ENCODE results near the gene KPRP.

Gene KPRP

GRCh38 chr1:152776361-152776760 lies 18.5 kb downstream of the KPRP start:
- no peak for DNase-seq

GRCh38 chr1:152777510-152778137 lies 19.8 kb downstream of the KPRP start:
- no peak for DNase-seq

DNA sequence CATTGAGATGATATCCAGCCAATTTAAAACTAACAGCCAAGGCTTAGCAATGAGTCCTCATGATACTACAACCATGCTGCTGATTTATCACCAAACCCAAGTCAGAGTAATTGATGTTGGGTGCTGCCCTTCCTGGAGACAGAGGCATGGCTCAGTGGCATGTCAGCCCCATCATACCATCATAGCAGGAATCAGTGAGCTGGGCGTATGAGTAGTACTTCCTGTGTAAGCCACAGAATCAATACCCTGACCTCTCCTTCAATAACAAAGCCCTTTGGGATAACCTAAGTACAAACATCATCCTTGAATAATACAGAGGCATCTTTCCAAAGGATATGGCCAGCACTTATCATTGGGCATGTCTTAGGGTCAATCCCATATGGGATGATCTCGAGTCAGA lies 25.3 kb downstream of the KPRP start:
- no peak for DNase-seq

GRCh38 chr1:152786077-152786476 lies 28.3 kb downstream of the KPRP start, which contains the start of gene LCE1E:
Gene LCE1E, plus strand, starts transcription at chr1:152786257. Its CDS starts 1,043 bp downstream, at chr1:152787300.
- DNase-seq = no peak

- no peak for DNase-seq
These were observed 37.9 kb downstream of the KPRP start for GRCh38 chr1:152795686-152796085.

DNA sequence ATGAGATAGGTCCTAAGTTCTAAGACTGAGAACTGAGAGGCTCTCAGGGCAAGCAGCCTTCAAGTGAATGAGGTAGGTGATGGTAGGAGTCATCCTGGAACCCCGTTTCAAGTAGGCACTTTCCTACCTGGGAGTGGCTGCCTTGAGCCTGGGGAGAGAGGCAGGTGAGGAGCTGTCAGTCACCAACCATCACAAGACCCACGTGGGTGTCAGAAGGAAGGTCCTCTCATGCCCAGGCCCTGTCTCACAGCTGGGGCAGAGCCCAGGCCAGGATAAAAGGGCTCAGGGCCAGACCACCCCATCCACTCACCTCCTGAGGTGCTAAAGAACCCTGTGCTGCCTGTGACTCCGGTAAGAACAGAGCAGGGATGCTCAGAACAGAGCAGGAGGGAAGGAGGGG lies 38.6 kb downstream of the KPRP start, which contains the start of gene LCE1D:
Gene LCE1D (plus strand): TSS at position 301 of the 400 bp plus-strand sequence. CDS start 1,074 bp downstream, outside the sequence.
- DNase-seq = no peak

- no peak for DNase-seq
These were observed 43.5 kb downstream of the KPRP start for GRCh38 chr1:152801333-152801732.

DNA sequence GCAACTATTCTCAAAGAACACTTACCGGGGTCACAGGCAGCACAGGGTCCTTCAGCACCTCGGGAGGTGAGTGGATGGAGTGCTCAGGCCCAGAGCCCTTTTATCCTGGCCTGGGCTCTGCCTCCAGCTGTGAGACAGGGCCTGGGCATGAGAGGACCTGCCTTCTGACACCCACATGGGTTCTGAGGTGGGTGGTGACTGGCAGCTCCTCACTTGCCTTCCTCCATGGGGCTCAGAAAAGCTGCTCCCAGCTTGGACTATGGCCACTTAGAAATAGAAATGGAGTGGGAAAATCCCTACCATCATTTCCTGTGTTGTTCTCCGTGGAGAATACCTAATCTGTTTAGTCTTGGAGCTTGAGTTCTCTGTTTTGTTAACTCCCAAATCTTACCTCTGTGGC lies 48.8 kb downstream of the KPRP start, which contains the start of gene LCE1C:
Gene LCE1C (minus strand): TSS at position 76 of the 400 bp plus-strand sequence. CDS start 1,173 bp downstream, outside the sequence.
- no peak for DNase-seq

DNA sequence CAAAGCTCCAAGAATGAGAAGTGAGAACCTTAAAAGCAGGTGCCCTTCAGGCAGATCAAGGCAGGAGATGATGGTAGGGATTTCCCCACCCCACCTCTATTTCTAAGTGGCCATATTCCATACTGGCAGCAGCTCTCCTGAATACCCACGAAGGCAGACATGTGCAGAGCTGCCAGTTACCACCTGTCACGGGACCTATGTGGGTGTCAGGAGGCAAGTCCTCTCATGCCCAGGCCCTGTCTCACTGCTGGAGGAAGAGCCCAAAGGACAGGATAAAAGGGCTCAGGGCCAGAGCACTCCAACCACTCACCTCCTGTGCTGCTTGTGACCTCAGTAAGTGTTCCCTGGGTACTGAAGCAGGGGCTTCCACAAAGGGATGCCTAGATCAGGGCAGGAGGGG lies 53.2 kb downstream of the KPRP start:
- no peak for DNase-seq

Data from CD4-positive, alpha-beta T cell treated with Interleukin-6 for 4 hours (primary cell).